ENCODE data around the gene STEEP1.
"Not testable (repeated sequence)": the region's sequence is repeated elsewhere in the genome, so short reads cannot be mapped to it uniquely, and the experiment has no call there.

GRCh38 chrX:119505145-119505544, 60.1 kb downstream of the STEEP1 start:
- TF ChIP-seq, protein P1, sequence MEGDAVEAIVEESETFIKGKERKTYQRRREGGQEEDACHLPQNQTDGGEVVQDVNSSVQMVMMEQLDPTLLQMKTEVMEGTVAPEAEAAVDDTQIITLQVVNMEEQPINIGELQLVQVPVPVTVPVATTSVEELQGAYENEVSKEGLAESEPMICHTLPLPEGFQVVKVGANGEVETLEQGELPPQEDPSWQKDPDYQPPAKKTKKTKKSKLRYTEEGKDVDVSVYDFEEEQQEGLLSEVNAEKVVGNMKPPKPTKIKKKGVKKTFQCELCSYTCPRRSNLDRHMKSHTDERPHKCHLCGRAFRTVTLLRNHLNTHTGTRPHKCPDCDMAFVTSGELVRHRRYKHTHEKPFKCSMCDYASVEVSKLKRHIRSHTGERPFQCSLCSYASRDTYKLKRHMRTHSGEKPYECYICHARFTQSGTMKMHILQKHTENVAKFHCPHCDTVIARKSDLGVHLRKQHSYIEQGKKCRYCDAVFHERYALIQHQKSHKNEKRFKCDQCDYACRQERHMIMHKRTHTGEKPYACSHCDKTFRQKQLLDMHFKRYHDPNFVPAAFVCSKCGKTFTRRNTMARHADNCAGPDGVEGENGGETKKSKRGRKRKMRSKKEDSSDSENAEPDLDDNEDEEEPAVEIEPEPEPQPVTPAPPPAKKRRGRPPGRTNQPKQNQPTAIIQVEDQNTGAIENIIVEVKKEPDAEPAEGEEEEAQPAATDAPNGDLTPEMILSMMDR (IDR thresholded peaks at IDR 0.05 in 2 of 3, conservative IDR thresholded peaks at IDR 0.05 in 1 of 3; ENCODE audit: control insufficient read depth in 2 of 3, extremely low read depth in 1 of 3, insufficient read depth in 1 of 3, low read depth in 3 of 3, low read length in 3 of 3): not testable (repeated sequence)
- TF ChIP-seq RAD21 (IDR thresholded peaks at IDR 0.05; ENCODE audit: insufficient read depth, low read depth, low read length): not testable (repeated sequence)

Data from GM12878 (cell line).